SK-N-MC (cell line): Measurements from ENCODE around the gene TMEM119.

Source experiments
- DNase-seq: peaks from one replicate; pipeline ENCODE4 v3.0.0-alpha.2; 2011; ENCODE audit warnings: low read depth, low spot score
- H3K27ac ChIP-seq: fragments of 200-600 bp; sonication (generic); 2 replicates; pipeline ENCODE4 v1.5.1; 2016; ENCODE audit warnings: mixed run types
- H3K36me3 ChIP-seq: fragments of 200-600 bp; sonication (generic); 2 replicates; pipeline ENCODE4 v1.6.1; 2017; ENCODE audit warnings: antibody characterized with exemption, low read length, mixed read lengths; ENCODE audit not compliant: insufficient read depth
- H3K4me3 ChIP-seq: fragments of 200-600 bp; sonication (generic); 2 replicates; pipeline ENCODE4 v1.5.1; 2016
- H3K9ac ChIP-seq: fragments of 200-600 bp; sonication (generic); 2 replicates; pipeline ENCODE4 v1.8.0; 2017; ENCODE audit warnings: mixed run types, mixed read lengths; ENCODE audit not compliant: insufficient read length
- H3K9me3 ChIP-seq: fragments of 200-600 bp; sonication (generic); 2 replicates; pipeline ENCODE4 v1.6.1; 2017; ENCODE audit warnings: low read depth, mild to moderate bottlenecking, antibody characterized with exemption, low read length, moderate library complexity, mixed read lengths
- EZH2 ChIP-seq: fragments of 200-600 bp; sonication (generic); IDR thresholded peaks from one replicate; pipeline ENCODE4 v1.6.1; 2017; ENCODE audit warnings: antibody characterized with exemption
- FOXP2 ChIP-seq: optimal IDR thresholded peaks from 2 replicates; pipeline ENCODE3; 2011; ENCODE audit warnings: mild to moderate bottlenecking, moderate library complexity; ENCODE audit not compliant: insufficient read depth; ENCODE audit errors: extremely low read length, control extremely low read depth
- POLR2AphosphoS5 ChIP-seq: IDR thresholded peaks from 2 replicates; pipeline ENCODE4 v1.6.1; 2012; ENCODE audit warnings: mild to moderate bottlenecking, low read depth, low read length, borderline replicate concordance

The TMEM119 gene

DNA sequence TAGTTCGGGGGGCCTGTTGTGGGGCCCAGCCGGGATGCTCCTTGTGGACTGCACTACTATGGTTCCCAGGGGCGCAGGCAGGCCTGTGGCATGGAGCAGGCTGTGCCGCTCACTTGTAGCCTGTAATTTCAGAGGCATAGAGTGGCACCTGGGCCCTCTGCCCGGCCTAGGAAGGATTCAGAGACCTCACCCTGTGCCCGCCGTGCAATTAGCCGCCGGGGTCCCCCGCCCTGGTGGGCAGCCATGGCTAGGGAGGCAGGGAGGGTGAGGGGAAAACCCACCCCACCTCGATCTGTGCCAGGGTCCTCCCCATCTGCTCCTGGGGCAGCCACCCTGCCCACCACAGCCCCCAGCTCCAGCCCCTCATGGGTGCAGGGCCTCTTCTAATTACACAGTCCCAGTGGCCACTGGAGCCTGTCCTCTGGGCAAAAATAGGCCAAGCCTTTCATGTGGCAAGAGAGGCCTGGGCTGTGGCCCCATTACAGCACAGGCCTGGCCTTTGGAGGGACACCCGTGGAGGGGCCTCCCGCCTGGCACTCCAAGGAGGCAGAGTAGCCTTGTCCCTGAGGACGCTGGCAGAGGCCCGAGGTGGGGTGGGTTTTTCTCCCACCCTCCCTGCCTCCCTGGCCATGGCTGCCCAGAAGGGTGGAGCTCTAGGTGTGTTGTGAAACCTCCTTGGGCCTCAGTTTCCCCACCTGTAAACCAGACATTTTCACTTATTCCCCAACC, 5.3 kb upstream of the TMEM119 start:
- TF ChIP-seq EZH2 (no peak), POLR2AphosphoS5 (no peak), FOXP2 (no peak)
- Histone ChIP-seq H3K9ac (no peak overlapping the region), H3K9me3 (no peaks in the 10 kb centered on the region), H3K36me3 (no peaks in the 10 kb centered on the region), H3K27ac (no peak overlapping the region), H3K4me3 (no peak overlapping the region)
- DNase-seq, result no peak

DNA sequence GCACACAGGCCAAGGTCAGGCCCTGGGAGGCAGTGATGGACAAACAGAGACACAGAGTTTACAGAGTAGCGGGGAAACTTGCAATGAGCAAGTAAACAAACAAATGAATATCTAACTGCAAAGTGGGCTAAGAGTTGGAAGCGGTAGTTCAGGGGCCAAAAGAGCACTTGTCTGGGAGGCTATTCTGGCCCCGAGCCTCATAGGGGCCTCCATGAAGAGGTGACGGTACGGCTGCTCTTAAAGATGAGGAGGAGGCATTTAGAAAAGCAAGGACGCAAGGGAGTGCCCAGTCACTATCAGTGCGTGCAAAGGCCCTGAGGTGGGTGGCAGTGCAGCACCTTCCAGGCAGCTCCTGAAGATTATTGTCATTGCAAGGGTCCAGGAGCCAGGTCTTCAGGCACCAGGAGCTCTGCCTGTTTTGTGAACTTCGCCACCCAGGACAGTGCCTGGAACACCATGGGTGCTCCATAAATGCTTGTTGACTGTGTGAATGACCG, 4.4 kb upstream of the TMEM119 start:
- H3K27ac ChIP-seq, result no peak overlapping the region
- no peaks in the 10 kb centered on the region for H3K36me3 ChIP-seq
- H3K9ac ChIP-seq, result no peak overlapping the region
- TF ChIP-seq EZH2 (no peak), FOXP2 (no peak), POLR2AphosphoS5 (no peak)
- no peak overlapping the region for H3K4me3 ChIP-seq
- no peaks in the 10 kb centered on the region for H3K9me3 ChIP-seq
- DNase-seq, result no peak

DNA sequence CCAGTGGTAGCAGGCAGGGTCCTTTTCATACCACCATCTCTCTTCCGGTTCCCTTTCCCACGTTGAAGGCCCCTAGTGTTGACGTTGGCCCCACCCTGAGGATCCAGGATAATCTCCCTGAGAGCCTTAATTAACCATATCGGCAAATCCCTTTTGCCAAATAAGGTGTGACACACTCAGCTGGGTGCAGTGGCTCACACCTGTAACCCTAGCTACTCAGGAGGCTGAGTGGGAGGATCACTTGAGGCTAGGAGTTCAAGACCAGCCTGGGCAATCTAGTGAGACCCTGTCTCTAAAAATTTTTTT, 2.8 kb upstream of the TMEM119 start:
- Histone ChIP-seq H3K9ac (no peak overlapping the region), H3K36me3 (no peaks in the 10 kb centered on the region), H3K9me3 (no peaks in the 10 kb centered on the region), H3K27ac (no peak overlapping the region), H3K4me3 (no peak overlapping the region)
- DNase-seq, result no peak
- no peak for TF ChIP-seq FOXP2
- TF ChIP-seq EZH2, result no peak
- no peak for TF ChIP-seq POLR2AphosphoS5

DNA sequence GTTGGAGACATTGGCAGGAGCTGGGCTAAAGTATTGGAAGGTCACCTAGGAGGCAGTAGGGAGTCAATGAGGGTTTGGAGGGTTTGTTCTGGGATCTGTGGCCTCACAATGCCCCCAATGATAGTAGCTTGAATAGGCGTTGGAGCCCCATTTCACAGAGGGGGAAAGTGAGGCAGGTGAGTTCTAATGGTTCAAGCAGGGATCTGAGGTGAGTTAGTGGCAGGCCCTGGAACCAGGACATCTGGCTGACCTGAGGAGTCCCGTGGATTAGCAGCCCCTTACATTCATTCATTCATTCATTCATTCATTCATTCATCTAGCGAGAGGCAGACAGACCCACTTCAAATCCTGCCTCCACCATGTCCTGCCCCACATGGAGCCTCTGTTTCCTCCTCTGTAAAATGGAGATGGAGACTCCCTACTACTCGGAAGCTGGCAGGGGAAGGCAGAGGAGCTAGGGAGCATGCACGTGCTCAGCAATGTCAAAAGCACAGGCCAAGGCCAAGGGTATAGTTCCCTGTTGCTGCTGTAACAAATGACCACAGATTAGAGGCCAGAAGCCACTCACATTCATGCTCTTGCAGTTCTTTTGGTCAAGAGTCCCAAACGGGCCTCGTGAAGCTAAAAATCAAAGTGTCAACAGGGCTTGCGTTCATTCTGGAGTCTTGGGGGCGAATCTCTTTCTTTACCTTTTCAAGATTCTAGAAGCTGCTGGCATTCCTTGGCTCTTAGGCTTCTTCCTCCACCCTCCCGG, 2.2 kb upstream of the TMEM119 start:
- Histone ChIP-seq H3K9me3 (no peaks in the 10 kb centered on the region), H3K27ac (no peak overlapping the region), H3K4me3 (no peak overlapping the region), H3K36me3 (no peaks in the 10 kb centered on the region), H3K9ac (no peak overlapping the region)
- TF ChIP-seq POLR2AphosphoS5, result no peak
- no peak for TF ChIP-seq FOXP2
- TF ChIP-seq EZH2, result no peak
- DNase-seq, result no peak

DNA sequence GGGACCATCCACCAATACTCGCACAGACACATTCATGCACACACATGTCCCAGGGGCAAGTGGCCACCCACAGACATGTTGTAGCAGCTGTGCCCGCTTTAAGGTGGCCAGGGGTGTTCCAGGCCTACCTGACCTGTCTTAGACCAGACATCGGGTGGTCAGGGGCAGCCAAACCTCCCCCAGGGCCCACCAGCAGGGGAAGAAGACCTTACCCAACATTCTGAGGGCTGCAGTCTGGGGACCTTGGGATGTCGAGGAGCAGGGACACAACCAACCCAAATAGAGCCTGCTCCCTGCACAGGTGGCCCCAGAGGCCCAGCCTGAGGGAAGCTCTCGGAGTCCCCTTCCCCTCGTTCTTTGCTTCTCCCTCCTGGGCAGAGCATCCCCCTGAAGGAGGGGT, 1.7 kb upstream of the TMEM119 start:
- no peaks in the 10 kb centered on the region for H3K36me3 ChIP-seq
- no peak overlapping the region for H3K27ac ChIP-seq
- no peak for DNase-seq
- no peaks in the 10 kb centered on the region for H3K9me3 ChIP-seq
- TF ChIP-seq FOXP2, result no peak
- no peak for TF ChIP-seq EZH2
- no peak for TF ChIP-seq POLR2AphosphoS5
- no peak overlapping the region for H3K9ac ChIP-seq
- no peak overlapping the region for H3K4me3 ChIP-seq

DNA sequence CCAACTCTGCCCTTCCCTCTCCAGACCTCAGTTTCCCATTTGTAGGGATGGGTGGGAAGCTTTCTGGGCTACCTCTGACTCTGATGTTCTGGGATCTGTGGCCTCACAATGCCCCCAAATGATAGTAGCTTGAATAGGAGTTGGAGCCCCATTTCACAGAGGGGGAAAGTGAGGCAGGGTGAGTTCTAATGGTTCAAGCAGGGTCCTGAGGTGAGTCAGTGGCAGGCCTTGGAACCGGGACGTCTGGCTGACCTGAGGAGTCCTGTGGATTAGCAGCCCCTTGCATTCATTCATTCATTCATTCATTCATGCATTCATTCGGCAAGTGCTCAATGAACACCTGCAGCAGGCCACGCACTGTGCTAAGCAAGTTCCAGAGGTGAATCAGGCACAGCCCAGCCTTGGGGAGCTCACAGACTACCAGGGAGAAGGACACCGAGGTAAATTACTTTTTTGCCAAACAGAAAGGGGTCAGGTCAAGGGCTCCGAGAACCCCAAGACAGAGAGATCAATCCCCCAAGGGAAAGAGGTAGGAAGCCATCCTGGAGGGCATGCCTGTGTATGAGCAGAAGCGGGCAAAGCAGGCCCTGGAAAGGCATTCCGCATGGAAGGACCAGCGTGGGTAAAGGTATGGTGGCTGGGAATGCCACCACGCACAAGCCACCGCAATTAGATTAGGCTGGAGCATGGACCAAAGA, 818 bp upstream of the TMEM119 start:
- Histone ChIP-seq H3K27ac (no peak overlapping the region), H3K4me3 (no peak overlapping the region), H3K36me3 (no peaks in the 10 kb centered on the region), H3K9ac (no peak overlapping the region), H3K9me3 (no peaks in the 10 kb centered on the region)
- TF ChIP-seq FOXP2 (no peak), EZH2 (no peak), POLR2AphosphoS5 (no peak)
- no peak for DNase-seq

DNA sequence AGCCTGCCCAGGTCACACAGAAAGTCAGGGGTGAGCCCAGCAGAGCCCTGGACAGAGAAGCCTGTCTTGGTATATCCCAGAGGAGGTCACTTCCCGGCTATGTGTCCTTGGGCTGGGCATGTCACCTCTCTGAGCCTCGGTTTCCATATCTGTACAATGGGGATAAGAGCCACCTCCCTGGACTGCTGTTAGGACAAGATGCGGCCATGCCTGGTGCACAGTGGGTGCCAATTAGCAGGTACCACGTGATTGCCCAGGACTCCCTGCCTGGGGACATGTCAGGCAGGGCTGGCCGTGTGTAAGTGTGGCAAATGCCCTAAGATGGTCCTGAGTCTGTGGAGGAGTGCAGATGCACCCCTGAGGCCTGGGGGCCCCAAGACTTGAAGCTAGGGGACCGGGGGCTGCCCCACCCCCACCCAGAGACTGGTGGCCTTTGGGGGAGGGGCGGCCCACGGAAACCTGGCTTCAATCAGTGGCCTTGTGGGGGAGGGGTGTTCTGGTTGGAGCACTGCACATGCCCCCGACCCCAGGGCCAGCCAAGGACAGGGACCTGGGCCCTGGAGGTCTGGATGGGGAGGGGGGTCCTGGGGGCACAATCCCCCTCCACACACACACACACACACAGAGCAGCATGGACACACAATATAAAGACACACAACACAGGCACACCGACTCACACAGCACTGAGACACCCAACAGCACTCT, 878 bp downstream of the TMEM119 start:
- no peak overlapping the region for H3K27ac ChIP-seq
- H3K4me3 ChIP-seq, result peak overlapping the region; percentile 67
- H3K9ac ChIP-seq, result peak overlapping the region; percentile 43
- DNase-seq, result no peak
- no peaks in the 10 kb centered on the region for H3K9me3 ChIP-seq
- no peaks in the 10 kb centered on the region for H3K36me3 ChIP-seq
- no peak for TF ChIP-seq POLR2AphosphoS5
